NK-92 treated with Interleukin-12 subunit alpha and Interleukin-12 subunit beta, amount 100 ng/mL, for 24 hours (cell line): ENCODE measurements around the gene DUOXA1.
"Not testable (repeated sequence)": the region's sequence is repeated elsewhere in the genome, so short reads cannot be mapped to it uniquely, and the experiment has no call there.

ENCODE experiments used
- DNase-seq: peaks from one replicate; lab custom pipeline; 2025; lab: John Stamatoyannopoulos, UW

Gene DUOXA1

GRCh38 chr15:45089712-45090373 is 39.8 kb downstream of the DUOXA1 start:
- DNase-seq = no peak

- DNase-seq = no peak
Measured at GRCh38 chr15:45088801-45089711, 40.6 kb downstream of the DUOXA1 start.

DNA sequence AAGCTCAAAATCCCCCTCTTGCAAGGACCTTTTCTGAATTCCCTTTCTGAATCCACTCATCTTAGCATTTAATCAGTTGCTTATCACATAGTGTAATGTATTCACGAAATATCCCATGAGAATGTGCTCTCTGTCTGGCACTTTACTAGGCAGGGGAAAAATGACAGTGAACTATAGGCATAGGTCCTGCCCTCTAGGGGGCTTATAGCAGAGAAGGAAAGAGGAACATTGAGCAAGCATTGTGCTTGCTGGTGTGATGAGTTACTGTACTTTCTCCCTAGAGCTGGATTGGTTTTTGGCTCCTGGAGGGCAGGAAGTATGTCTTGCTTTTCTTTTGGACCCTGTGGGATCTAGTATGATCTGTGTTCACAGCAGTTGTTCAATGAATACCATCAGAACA is 42.2 kb downstream of the DUOXA1 start:
- DNase-seq = no peak

DNA sequence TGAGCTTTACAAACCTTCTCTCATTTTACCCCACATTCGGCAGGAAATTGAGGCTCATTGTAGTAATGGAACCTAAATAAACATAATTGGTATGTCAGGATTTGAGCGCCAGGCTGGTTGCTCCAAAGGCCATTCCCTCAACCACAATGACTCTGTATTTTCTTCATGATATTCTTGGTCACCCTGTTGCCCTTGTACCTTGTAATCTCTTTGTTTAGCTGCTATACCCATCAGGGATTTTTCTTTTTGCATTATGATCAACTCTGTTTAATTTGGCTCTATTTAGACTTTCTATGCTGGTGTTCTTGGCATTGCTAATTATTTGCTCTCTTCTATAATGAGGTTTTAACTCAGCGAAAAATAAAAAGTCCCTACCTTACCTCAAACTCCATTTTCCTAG is 45.5 kb downstream of the DUOXA1 start:
- no peak for DNase-seq

DNA sequence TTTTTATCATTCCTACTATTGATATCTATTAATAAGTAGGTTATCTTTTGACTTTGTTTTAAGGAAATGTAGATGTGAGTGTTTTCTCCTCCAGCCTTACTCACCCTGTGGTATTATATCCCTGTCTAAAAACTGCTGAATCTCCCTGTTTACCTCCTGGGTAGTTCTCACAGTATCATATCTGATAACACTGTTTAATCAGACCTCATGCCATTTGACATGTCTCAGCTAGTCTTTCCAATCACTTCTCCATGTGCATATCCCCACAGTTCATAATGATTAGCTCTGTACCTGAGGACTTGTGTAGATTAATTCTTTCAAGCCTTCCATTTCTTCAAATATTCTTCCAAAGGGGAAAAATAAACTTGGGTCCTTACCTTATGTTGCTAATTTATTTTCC is 46.5 kb downstream of the DUOXA1 start:
- DNase-seq = no peak

DNA sequence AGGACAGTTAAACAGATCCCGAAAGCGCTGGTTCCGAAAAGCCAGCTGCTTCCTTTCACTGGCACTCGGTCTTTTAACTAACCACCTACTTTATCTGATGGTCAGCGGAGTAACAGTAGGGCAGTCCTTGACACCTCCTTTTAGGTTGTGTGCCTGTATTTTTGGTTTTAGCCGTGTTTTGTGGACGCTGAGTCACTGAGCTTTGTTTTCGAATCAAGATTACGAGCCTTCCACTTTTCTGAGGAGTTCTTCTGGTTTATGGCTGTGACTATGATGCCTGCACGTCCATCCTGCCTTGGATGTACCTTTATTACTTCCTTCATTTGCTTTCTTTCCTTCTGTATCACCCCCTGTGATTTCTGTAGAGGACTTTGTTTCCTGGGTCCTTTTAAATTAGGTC is 47.3 kb downstream of the DUOXA1 start:
- not testable (repeated sequence) for DNase-seq

- not testable (repeated sequence) for DNase-seq
Measured at GRCh38 chr15:45080593-45080992, 49.1 kb downstream of the DUOXA1 start.

DNA sequence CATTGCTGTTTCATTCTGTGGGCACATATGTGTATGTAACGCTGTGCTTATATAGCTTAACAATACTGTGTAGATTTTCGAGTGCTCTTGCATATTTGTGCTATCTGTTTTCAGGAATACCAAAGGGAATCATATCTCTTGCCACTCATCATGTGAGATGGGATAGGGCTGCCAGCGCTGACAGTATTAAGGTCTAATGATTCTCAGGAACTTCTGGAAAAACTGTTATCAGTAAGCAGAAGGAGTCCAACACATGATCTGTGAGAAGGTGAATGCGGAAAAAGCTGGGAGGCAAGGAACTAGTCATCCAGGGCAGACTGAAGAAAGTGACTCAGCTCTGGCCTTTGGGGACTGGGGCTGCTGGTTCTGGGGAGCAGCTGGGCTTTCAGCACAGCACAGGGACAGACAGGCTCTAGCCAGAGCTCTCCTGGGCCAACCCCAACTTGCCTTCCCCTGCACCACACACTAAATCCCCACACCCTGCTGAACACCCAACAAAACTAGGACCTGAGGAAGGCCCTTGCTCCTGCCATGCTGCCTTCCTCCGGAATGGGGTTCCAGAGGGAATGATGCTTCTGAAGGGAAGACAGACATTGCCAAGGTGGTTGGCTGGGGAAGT is 49.9 kb downstream of the DUOXA1 start:
- not testable (repeated sequence) for DNase-seq

DNA sequence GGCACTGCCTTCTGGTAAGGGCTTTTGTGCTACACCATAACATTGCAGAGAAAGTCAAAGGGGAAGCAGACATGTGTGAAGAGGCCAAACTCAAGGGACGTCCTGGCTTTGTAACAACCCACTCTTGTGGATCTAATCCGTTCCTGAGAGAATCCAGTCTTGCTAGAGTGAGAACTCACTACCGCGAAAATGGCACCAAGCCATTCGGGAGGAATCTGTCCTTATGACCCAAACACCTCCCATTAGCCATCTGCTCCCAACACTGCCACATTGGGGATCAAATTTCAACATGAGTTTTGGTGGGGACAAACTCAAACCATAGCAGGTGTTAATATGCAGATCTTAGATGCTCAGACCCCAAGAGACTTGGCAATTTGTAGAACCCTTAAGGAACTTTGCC is 50.5 kb downstream of the DUOXA1 start:
- not testable (repeated sequence) for DNase-seq

GRCh38 chr15:45077391-45077790 is 52.3 kb downstream of the DUOXA1 start:
- DNase-seq = not testable (repeated sequence)

DNA sequence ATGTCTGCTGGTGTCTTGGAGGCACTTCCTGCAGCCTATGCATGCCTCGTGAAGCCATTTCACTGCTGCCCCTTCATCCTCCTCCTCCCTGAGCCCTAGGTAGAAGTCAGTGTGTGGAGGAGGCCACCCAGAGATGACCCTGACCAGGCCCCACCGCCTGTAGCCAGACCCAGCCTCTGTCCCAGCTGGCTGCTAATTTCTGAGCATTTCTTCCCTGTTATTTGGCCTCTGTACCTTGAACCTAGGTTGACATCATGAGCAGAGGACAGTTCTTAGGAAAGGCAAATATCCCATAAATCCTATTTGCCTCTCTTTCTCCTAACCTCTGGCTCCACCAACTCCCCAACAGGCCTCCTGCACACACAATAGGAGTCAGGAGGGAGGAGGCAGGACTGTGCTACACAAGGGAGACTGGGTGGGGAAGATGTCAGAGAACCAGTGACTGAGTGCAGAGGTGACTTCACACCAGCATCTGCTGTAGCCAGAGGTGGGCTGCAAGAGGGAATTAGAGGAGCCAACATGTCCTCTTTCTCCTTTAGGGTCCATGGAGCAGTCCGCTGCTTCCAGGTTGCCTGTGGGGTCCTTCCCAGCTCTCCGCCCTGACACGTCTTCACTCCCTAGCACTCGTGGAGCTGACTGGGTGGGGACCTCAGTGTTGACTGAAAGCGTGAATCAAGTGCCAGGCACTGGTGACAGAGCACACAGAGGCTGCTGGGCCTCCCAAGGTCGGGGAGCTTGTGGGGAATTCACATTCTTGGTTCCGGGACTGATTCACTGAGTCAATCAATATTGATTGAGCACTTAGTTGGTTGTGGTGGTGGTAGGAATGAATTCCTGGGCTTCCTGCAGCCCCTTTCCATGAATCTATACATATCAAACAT is 54.0 kb downstream of the DUOXA1 start:
- DNase-seq = not testable (repeated sequence)

- not testable (repeated sequence) for DNase-seq
Measured at GRCh38 chr15:45073602-45074001, 56.1 kb downstream of the DUOXA1 start.

GRCh38 chr15:45069942-45070360 is 59.7 kb downstream of the DUOXA1 start:
- DNase-seq = not testable (repeated sequence)
